ENCODE measurements around the gene CHAD.
"Not testable (repeated sequence)": the region's sequence is repeated elsewhere in the genome, so short reads cannot be mapped to it uniquely, and the experiment has no call there.

The CHAD gene

DNA sequence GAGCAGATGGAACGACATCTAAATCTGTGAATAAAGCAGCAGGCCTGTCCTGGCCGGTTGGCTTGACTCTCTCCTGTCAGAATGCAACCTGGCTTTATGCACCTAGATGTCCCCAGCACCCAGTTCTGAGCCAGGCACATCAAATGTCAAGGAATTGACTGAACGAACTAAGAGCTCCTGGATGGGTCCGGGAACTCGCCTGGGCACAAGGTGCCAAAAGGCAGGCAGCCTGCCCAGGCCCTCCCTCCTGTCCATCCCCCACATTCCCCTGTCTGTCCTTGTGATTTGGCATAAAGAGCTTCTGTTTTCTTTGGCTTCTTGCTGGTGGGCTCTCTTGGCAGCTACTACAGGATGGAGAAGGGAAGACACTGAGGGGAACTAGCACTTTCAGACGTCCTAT lies 5.8 kb upstream of the CHAD start:
- Histone ChIP-seq H3K4me3 (ENCODE audit: low read length, poor library complexity, severe bottlenecking) (no peak overlapping the region), H3K4me1 (ENCODE audit: insufficient read depth, low read length, poor library complexity, severe bottlenecking) (peaks cover 7% of the 10 kb centered on the region), H3K79me2 (ENCODE audit: insufficient read depth, low read length) (peaks cover under 1% of the 10 kb centered on the region; the same call in 1 of the 2 replicates), H3K9me2 (replicated peaks; ENCODE audit: low read depth, low read length) (no peaks in the 10 kb centered on the region), H3K9me3 (ENCODE audit: insufficient read depth, low read depth, low read length) (no peaks in the 10 kb centered on the region), H3F3A (ENCODE audit: low read depth) (peaks cover 4% of the 10 kb centered on the region), H3K4me2 (ENCODE audit: low read depth, low read length, poor library complexity, severe bottlenecking) (no peak overlapping the region), H4K20me1 (ENCODE audit: insufficient read depth, low read length, poor library complexity, severe bottlenecking) (peaks cover under 1% of the 10 kb centered on the region), H3K9ac (ENCODE audit: low read depth, low read length, poor library complexity, severe bottlenecking) (no peak overlapping the region), H2AFZ (ENCODE audit: low read length) (no peak overlapping the region), H3K27me3 (ENCODE audit: insufficient read depth, low read length, poor library complexity, severe bottlenecking) (no peaks in the 10 kb centered on the region), H3K36me3 (ENCODE audit: insufficient read depth, low read length) (no peaks in the 10 kb centered on the region)
- TF ChIP-seq, protein P1, sequence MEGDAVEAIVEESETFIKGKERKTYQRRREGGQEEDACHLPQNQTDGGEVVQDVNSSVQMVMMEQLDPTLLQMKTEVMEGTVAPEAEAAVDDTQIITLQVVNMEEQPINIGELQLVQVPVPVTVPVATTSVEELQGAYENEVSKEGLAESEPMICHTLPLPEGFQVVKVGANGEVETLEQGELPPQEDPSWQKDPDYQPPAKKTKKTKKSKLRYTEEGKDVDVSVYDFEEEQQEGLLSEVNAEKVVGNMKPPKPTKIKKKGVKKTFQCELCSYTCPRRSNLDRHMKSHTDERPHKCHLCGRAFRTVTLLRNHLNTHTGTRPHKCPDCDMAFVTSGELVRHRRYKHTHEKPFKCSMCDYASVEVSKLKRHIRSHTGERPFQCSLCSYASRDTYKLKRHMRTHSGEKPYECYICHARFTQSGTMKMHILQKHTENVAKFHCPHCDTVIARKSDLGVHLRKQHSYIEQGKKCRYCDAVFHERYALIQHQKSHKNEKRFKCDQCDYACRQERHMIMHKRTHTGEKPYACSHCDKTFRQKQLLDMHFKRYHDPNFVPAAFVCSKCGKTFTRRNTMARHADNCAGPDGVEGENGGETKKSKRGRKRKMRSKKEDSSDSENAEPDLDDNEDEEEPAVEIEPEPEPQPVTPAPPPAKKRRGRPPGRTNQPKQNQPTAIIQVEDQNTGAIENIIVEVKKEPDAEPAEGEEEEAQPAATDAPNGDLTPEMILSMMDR (conservative IDR thresholded peaks at IDR 0.05; ENCODE audit: low read length) = no peak
- TF ChIP-seq EZH2phosphoT487 (IDR thresholded peaks at IDR 0.05; ENCODE audit: borderline replicate concordance) = no peak

DNA sequence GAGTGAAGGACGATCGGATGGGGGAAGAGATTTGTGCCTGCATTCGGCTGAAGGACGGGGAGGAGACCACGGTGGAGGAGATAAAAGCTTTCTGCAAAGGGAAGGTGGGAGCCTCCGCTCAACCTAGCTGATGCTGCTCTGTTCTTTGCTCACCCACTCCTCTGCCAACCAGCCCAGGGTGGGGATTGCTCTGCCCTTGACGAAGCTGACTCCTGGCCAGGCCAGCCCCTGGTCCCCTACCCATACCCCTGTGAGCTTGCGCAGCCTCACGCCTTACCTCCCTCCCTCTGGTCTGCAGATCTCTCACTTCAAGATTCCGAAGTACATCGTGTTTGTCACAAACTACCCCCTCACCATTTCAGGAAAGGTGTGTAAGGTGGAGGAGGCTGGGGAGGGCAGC lies 5.2 kb upstream of the CHAD start:
- TF ChIP-seq, protein P1 (conservative IDR thresholded peaks at IDR 0.05; ENCODE audit: low read length) = no peak
- H2AFZ ChIP-seq (ENCODE audit: low read length) = no peak overlapping the region
- H4K20me1 ChIP-seq (ENCODE audit: insufficient read depth, low read length, poor library complexity, severe bottlenecking) = no peaks in the 10 kb centered on the region
- H3K4me1 ChIP-seq (ENCODE audit: insufficient read depth, low read length, poor library complexity, severe bottlenecking) = peaks cover 7% of the 10 kb centered on the region
- no peaks in the 10 kb centered on the region for H3K79me2 ChIP-seq (ENCODE audit: insufficient read depth, low read length)
- H3K9me3 ChIP-seq (ENCODE audit: insufficient read depth, low read depth, low read length) = no peaks in the 10 kb centered on the region
- no peaks in the 10 kb centered on the region for H3K9me2 ChIP-seq (replicated peaks; ENCODE audit: low read depth, low read length)
- no peak overlapping the region for H3K4me2 ChIP-seq (ENCODE audit: low read depth, low read length, poor library complexity, severe bottlenecking)
- H3K9ac ChIP-seq (ENCODE audit: low read depth, low read length, poor library complexity, severe bottlenecking) = no peak overlapping the region
- peaks cover under 1% of the 10 kb centered on the region for H3F3A ChIP-seq (ENCODE audit: low read depth)
- H3K36me3 ChIP-seq (ENCODE audit: insufficient read depth, low read length) = no peaks in the 10 kb centered on the region
- H3K4me3 ChIP-seq (ENCODE audit: low read length, poor library complexity, severe bottlenecking) = no peak overlapping the region
- no peaks in the 10 kb centered on the region for H3K27me3 ChIP-seq (ENCODE audit: insufficient read depth, low read length, poor library complexity, severe bottlenecking)

DNA sequence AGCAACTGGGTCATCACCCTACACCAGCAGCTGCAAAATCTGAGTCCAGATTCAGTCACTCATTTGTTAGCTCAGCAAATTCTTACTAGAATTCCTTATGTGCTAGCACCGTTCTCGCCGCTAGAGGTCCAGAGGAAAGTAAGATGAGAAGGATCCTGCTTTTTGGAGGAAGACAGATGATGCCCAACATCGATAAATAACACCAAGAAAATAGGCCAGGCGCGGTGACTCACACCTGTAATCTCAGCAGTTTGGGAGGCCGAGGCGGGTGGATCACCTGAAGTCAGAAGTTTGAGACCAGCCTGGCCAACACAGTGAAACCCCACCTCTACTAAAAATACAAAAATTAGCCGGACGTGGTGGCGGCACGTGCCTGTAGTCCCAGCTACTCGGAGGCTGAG lies 4.1 kb upstream of the CHAD start:
- not testable (repeated sequence) for H3K4me2 ChIP-seq (ENCODE audit: low read depth, low read length, poor library complexity, severe bottlenecking); H2AFZ ChIP-seq (ENCODE audit: low read length); H3K79me2 ChIP-seq (ENCODE audit: insufficient read depth, low read length); H3F3A ChIP-seq (ENCODE audit: low read depth); H3K9me2 ChIP-seq (replicated peaks; ENCODE audit: low read depth, low read length); H3K27me3 ChIP-seq (ENCODE audit: insufficient read depth, low read length, poor library complexity, severe bottlenecking); H3K9ac ChIP-seq (ENCODE audit: low read depth, low read length, poor library complexity, severe bottlenecking); H3K4me1 ChIP-seq (ENCODE audit: insufficient read depth, low read length, poor library complexity, severe bottlenecking); H3K36me3 ChIP-seq (ENCODE audit: insufficient read depth, low read length); H4K20me1 ChIP-seq (ENCODE audit: insufficient read depth, low read length, poor library complexity, severe bottlenecking); H3K9me3 ChIP-seq (ENCODE audit: insufficient read depth, low read depth, low read length); H3K4me3 ChIP-seq (ENCODE audit: low read length, poor library complexity, severe bottlenecking)

DNA sequence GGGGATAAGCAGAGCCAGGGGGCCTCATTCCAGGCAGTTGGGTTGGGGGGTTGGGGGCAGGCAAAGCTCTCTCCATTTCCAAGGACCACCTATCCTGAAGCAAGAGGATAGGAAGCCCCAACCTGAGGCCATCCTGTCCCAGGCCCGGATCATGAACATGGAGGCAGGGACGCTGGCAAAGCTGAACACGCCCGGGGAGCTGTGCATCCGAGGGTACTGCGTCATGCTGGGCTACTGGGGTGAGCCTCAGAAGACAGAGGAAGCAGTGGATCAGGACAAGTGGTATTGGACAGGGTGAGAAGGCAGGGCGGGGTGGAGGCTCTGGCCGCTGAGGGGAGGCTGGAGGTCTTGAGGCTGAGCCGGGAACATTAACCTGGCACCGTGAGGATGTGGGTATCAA lies 3.6 kb upstream of the CHAD start:
- H3K9me2 ChIP-seq (replicated peaks; ENCODE audit: low read depth, low read length) = no peaks in the 10 kb centered on the region
- no peak overlapping the region for H3K4me2 ChIP-seq (ENCODE audit: low read depth, low read length, poor library complexity, severe bottlenecking)
- no peaks in the 10 kb centered on the region for H4K20me1 ChIP-seq (ENCODE audit: insufficient read depth, low read length, poor library complexity, severe bottlenecking)
- H3F3A ChIP-seq (ENCODE audit: low read depth) = no peaks in the 10 kb centered on the region
- no peaks in the 10 kb centered on the region for H3K9me3 ChIP-seq (ENCODE audit: insufficient read depth, low read depth, low read length)
- H3K4me3 ChIP-seq (ENCODE audit: low read length, poor library complexity, severe bottlenecking) = no peak overlapping the region
- no peaks in the 10 kb centered on the region for H3K4me1 ChIP-seq (ENCODE audit: insufficient read depth, low read length, poor library complexity, severe bottlenecking)
- H3K9ac ChIP-seq (ENCODE audit: low read depth, low read length, poor library complexity, severe bottlenecking) = no peak overlapping the region
- no peaks in the 10 kb centered on the region for H3K36me3 ChIP-seq (ENCODE audit: insufficient read depth, low read length)
- TF ChIP-seq EZH2phosphoT487 (IDR thresholded peaks at IDR 0.05; ENCODE audit: borderline replicate concordance) = no peak
- TF ChIP-seq, protein P1 (conservative IDR thresholded peaks at IDR 0.05; ENCODE audit: low read length) = no peak
- H3K27me3 ChIP-seq (ENCODE audit: insufficient read depth, low read length, poor library complexity, severe bottlenecking) = no peaks in the 10 kb centered on the region
- no peak overlapping the region for H2AFZ ChIP-seq (ENCODE audit: low read length)
- no peaks in the 10 kb centered on the region for H3K79me2 ChIP-seq (ENCODE audit: insufficient read depth, low read length)
